Astrocyte (in vitro differentiated cells and primary cell): ENCODE results near the gene KLF7. TPM values are rescaled to one million over a fixed set of nuclear protein-coding genes. Genes with fewer than 3 reads are reported as not detected.

Experiments
- DNase-seq: peaks from one replicate; pipeline ENCODE4 v3.0.0-alpha.2; 2010; ENCODE audit warnings: low read depth
- FAIRE-seq: peaks from 2 replicates; lab custom pipeline; 2011; peaks lifted over from hg19 to GRCh38; lab: Jason Lieb, UNC
- H2AFZ ChIP-seq: 2 replicates; pipeline ENCODE4 v1.6.0; 2012; ENCODE audit warnings: low read depth, low read length, inconsistent platforms
- H3K27ac ChIP-seq: 2 replicates; pipeline ENCODE4 v1.5.1; 2011; ENCODE audit warnings: low read depth, low read length, inconsistent platforms
- H3K27me3 ChIP-seq: 2 replicates; pipeline ENCODE4 v1.6.0; 2011; ENCODE audit warnings: low read length, inconsistent platforms; ENCODE audit not compliant: insufficient read depth
- H3K36me3 ChIP-seq: 2 replicates; pipeline ENCODE4 v1.5.1; 2011; ENCODE audit warnings: low read length, inconsistent platforms; ENCODE audit not compliant: insufficient read depth
- H3K4me1 ChIP-seq: 2 replicates; pipeline ENCODE4 v1.5.1; 2011; ENCODE audit warnings: low read length, inconsistent platforms; ENCODE audit not compliant: insufficient read depth
- H3K4me2 ChIP-seq: 2 replicates; pipeline ENCODE4 v1.6.0; 2012; ENCODE audit warnings: low read length, inconsistent platforms
- H3K4me3 ChIP-seq: 2 replicates; pipeline ENCODE4 v1.5.1; 2011; ENCODE audit warnings: low read depth, mild to moderate bottlenecking, low read length, inconsistent platforms; ENCODE audit not compliant: insufficient read depth
- H3K79me2 ChIP-seq: 2 replicates; pipeline ENCODE4 v1.6.0; 2012; ENCODE audit warnings: mild to moderate bottlenecking, low read length, inconsistent platforms; ENCODE audit not compliant: insufficient read depth
- H3K9ac ChIP-seq: 2 replicates; pipeline ENCODE4 v1.6.0; 2012; ENCODE audit warnings: mild to moderate bottlenecking, low read length, inconsistent platforms
- H3K9me3 ChIP-seq: 2 replicates; pipeline ENCODE4 v1.5.1; 2012; ENCODE audit warnings: low read depth, mild to moderate bottlenecking, low read length, inconsistent platforms; ENCODE audit not compliant: insufficient read depth
- H4K20me1 ChIP-seq: 2 replicates; pipeline ENCODE4 v1.6.0; 2012; ENCODE audit warnings: low read length, inconsistent platforms; ENCODE audit not compliant: insufficient read depth
- H3K27ac Mint-ChIP-seq: one replicate; pipeline ENCODE4 v1.8.0; 2021; ENCODE audit warnings: mild to moderate bottlenecking, mixed read lengths; ENCODE audit not compliant: unreplicated experiment
- H3K27me3 Mint-ChIP-seq: one replicate; pipeline ENCODE4 v1.8.0; 2021; ENCODE audit warnings: low read depth, mixed read lengths; ENCODE audit not compliant: unreplicated experiment
- H3K36me3 Mint-ChIP-seq: one replicate; pipeline ENCODE4 v1.8.0; 2021; ENCODE audit warnings: low read depth, mixed read lengths; ENCODE audit not compliant: unreplicated experiment
- H3K4me1 Mint-ChIP-seq: one replicate; pipeline ENCODE4 v1.8.0; 2021; ENCODE audit warnings: low read depth, mixed read lengths; ENCODE audit not compliant: unreplicated experiment
- H3K4me3 Mint-ChIP-seq: one replicate; pipeline ENCODE4 v1.8.0; 2021; ENCODE audit warnings: mild to moderate bottlenecking, moderate library complexity, mixed read lengths; ENCODE audit not compliant: unreplicated experiment
- H3K9me3 Mint-ChIP-seq: one replicate; pipeline ENCODE4 v1.8.0; 2021; ENCODE audit warnings: mild to moderate bottlenecking, mixed read lengths; ENCODE audit not compliant: unreplicated experiment
- CTCF ChIP-seq: IDR thresholded peaks from 2 replicates; pipeline ENCODE4 v1.5.1; 2011; ENCODE audit warnings: low read depth, mild to moderate bottlenecking, inconsistent platforms, low read length, moderate library complexity; ENCODE audit not compliant: insufficient read depth
- EZH2 ChIP-seq: IDR thresholded peaks from 2 replicates; pipeline ENCODE4 v1.6.1; 2012; ENCODE audit warnings: mild to moderate bottlenecking, low read length, inconsistent platforms; ENCODE audit not compliant: insufficient read depth
- total RNA-seq: library from RNA; stranded (reverse); gene quantifications from 2 replicates; pipeline ENCODE4 v1.2.1, GENCODE V29; 2021

Gene KLF7
- total RNA-seq, 1 donor from 2014 or later, result 81.2 TPM

- H3K9ac ChIP-seq, result no peak overlapping the region
- Mint-ChIP-seq H3K27me3 (no peaks in the 10 kb centered on the region), H3K27ac (no peak overlapping the region), H3K36me3 (peaks cover 11% of the 10 kb centered on the region), H3K4me1 (peaks cover 90% of the 10 kb centered on the region), H3K4me3 (no peak overlapping the region), H3K9me3 (no peaks in the 10 kb centered on the region)
- H3K4me2 ChIP-seq, result no peak overlapping the region
- TF ChIP-seq CTCF (no peak), EZH2 (no peak)
- no peaks in the 10 kb centered on the region for H3K27me3 ChIP-seq
- peaks cover 4% of the 10 kb centered on the region for H3K36me3 ChIP-seq
- DNase-seq (no peak), FAIRE-seq (no peak)
- H3K9me3 ChIP-seq, result no peaks in the 10 kb centered on the region
- H3K27ac ChIP-seq, result no peak overlapping the region
- H4K20me1 ChIP-seq, result peaks cover 99% of the 10 kb centered on the region
- no peak overlapping the region for H2AFZ ChIP-seq
- no peak overlapping the region for H3K4me3 ChIP-seq
- H3K4me1 ChIP-seq, result peaks cover 44% of the 10 kb centered on the region
- peaks cover 100% of the 10 kb centered on the region for H3K79me2 ChIP-seq
Measured at GRCh38 chr2:207139552-207139951, 26.2 kb downstream of the KLF7 start.

- Histone ChIP-seq H3K9ac (no peak overlapping the region), H3K79me2 (peaks cover 100% of the 10 kb centered on the region), H3K27me3 (no peaks in the 10 kb centered on the region), H3K4me2 (no peak overlapping the region), H3K4me3 (no peak overlapping the region), H3K4me1 (peaks cover 43% of the 10 kb centered on the region), H3K36me3 (no peaks in the 10 kb centered on the region), H2AFZ (no peak overlapping the region), H3K27ac (no peak overlapping the region), H4K20me1 (peaks cover 99% of the 10 kb centered on the region), H3K9me3 (no peaks in the 10 kb centered on the region)
- H3K4me1 Mint-ChIP-seq, result peaks cover 90% of the 10 kb centered on the region
- TF ChIP-seq CTCF (no peak), EZH2 (no peak)
- FAIRE-seq (no peak), DNase-seq (no peak)
- H3K27me3 Mint-ChIP-seq, result no peaks in the 10 kb centered on the region
- H3K27ac Mint-ChIP-seq, result peak overlapping the region; percentile 3
- peaks cover 11% of the 10 kb centered on the region for H3K36me3 Mint-ChIP-seq
- no peaks in the 10 kb centered on the region for H3K9me3 Mint-ChIP-seq
- H3K4me3 Mint-ChIP-seq, result no peak overlapping the region
Measured at GRCh38 chr2:207138627-207139297, 27.0 kb downstream of the KLF7 start.

GRCh38 chr2:207137596-207138337 is 28.0 kb downstream of the KLF7 start:
- Mint-ChIP-seq H3K27me3 (no peaks in the 10 kb centered on the region), H3K4me1 (peaks cover 89% of the 10 kb centered on the region), H3K27ac (peak overlapping the region; percentile 44), H3K36me3 (peaks cover 15% of the 10 kb centered on the region), H3K9me3 (no peaks in the 10 kb centered on the region), H3K4me3 (no peak overlapping the region)
- H4K20me1 ChIP-seq, result peaks cover 99% of the 10 kb centered on the region
- FAIRE-seq, result no peak
- no peaks in the 10 kb centered on the region for H3K9me3 ChIP-seq
- peak overlapping the region; percentile 10 for H3K27ac ChIP-seq
- H3K4me1 ChIP-seq, result peaks cover 45% of the 10 kb centered on the region
- DNase-seq, result no peak
- no peaks in the 10 kb centered on the region for H3K27me3 ChIP-seq
- TF ChIP-seq EZH2 (no peak), CTCF (no peak)
- peaks cover 100% of the 10 kb centered on the region for H3K79me2 ChIP-seq
- H3K9ac ChIP-seq, result no peak overlapping the region
- no peak overlapping the region for H3K4me2 ChIP-seq
- H3K4me3 ChIP-seq, result no peak overlapping the region
- no peak overlapping the region for H2AFZ ChIP-seq
- no peaks in the 10 kb centered on the region for H3K36me3 ChIP-seq
